ENCODE measurements around the gene LGALS14. TPM values are rescaled to one million over a fixed set of nuclear protein-coding genes. Genes with fewer than 3 reads are reported as not detected.
A peak's percentile ranks its signal among the peaks of the same experiment; 100 is the strongest.
"Not testable (repeated sequence)": the region's sequence is repeated elsewhere in the genome, so short reads cannot be mapped to it uniquely, and the experiment has no call there.

LGALS14 gene
- total RNA-seq, 8 experiments from 2014 or later: not detected

GRCh38 chr19:39705578-39706188 is 1.4 kb downstream of the LGALS14 start:
- H3K27ac ChIP-seq: no peak overlapping the region
- in situ Hi-C loops (cut with MboI; ENCODE audit: low pct_unique_long_range_greater_than_20kb in 2 of 9, low sequenced_read_pairs in 9 of 9, unreplicated experiment in 9 of 9): no loop called here
- no peaks in the 10 kb centered on the region for H3K4me1 ChIP-seq (replicated peaks in 1 of 2)
- ATAC-seq (replicated peaks in 6 of 8): no peak
- WGBS, 10 experiments: 25 to 78% (median 58%) methylated on average over 2 to 7 of the region's 8 CpGs; no CpG with 5 or more reads in 1 of the 10 experiments
- H3K4me3 ChIP-seq: no peak overlapping the region

- H3K27ac ChIP-seq: no peak overlapping the region
- no peak overlapping the region for H3K4me3 ChIP-seq
- no peak for ATAC-seq (replicated peaks in 6 of 8)
- 0 to 60% (median 25%) methylated on average over 1 to 6 of the region's 6 CpGs; no CpG with 5 or more reads in 2 of the 10 experiments for WGBS, 10 experiments
- H3K4me1 ChIP-seq (replicated peaks in 1 of 2): no peaks in the 10 kb centered on the region
- in situ Hi-C loops (cut with MboI; ENCODE audit: low pct_unique_long_range_greater_than_20kb in 2 of 9, low sequenced_read_pairs in 9 of 9, unreplicated experiment in 9 of 9): no loop called here
Observed at GRCh38 chr19:39708594-39708993, 4.3 kb downstream of the LGALS14 start.

- 0 to 90% (median 45%) methylated on average over 1 to 5 of the region's 5 CpGs; no CpG with 5 or more reads in 2 of the 10 experiments for WGBS, 10 experiments
- ATAC-seq (replicated peaks in 6 of 8): no peak
- no peak overlapping the region for H3K27ac ChIP-seq
- in situ Hi-C loops (cut with MboI; ENCODE audit: low pct_unique_long_range_greater_than_20kb in 2 of 9, low sequenced_read_pairs in 9 of 9, unreplicated experiment in 9 of 9): no loop called here
- H3K4me1 ChIP-seq (replicated peaks in 1 of 2): no peaks in the 10 kb centered on the region
- H3K4me3 ChIP-seq: no peak overlapping the region
Observed at GRCh38 chr19:39709026-39709872, 5.0 kb downstream of the LGALS14 start.

GRCh38 chr19:39710333-39710890 is 6.1 kb downstream of the LGALS14 start:
- in situ Hi-C loops (cut with MboI; ENCODE audit: low pct_unique_long_range_greater_than_20kb in 2 of 9, low sequenced_read_pairs in 9 of 9, unreplicated experiment in 9 of 9): no loop called here
- no peak overlapping the region for H3K4me3 ChIP-seq
- no peaks in the 10 kb centered on the region for H3K4me1 ChIP-seq (replicated peaks in 1 of 2)
- ATAC-seq (replicated peaks in 6 of 8): no peak
- H3K27ac ChIP-seq: no peak overlapping the region
- WGBS, 10 experiments: 36 to 84% (median 50%) methylated on average over 2 to 4 of the region's 4 CpGs; no CpG with 5 or more reads in 3 of the 10 experiments

GRCh38 chr19:39720144-39720543 is 15.9 kb downstream of the LGALS14 start:
- WGBS, 10 experiments: 10 to 60% (median 32%) methylated on average over 1 to 2 of the region's 3 CpGs; no CpG with 5 or more reads in 6 of the 10 experiments
- ATAC-seq (replicated peaks in 6 of 8); in situ Hi-C loops (cut with MboI; ENCODE audit: low pct_unique_long_range_greater_than_20kb in 2 of 9, low sequenced_read_pairs in 9 of 9, unreplicated experiment in 9 of 9); H3K4me1 ChIP-seq (replicated peaks in 1 of 2); H3K4me3 ChIP-seq; H3K27ac ChIP-seq: not testable (repeated sequence)

- Histone ChIP-seq H3K27ac (no peak overlapping the region), H3K4me1 (replicated peaks in 1 of 2) (no peaks in the 10 kb centered on the region), H3K4me3 (no peak overlapping the region)
- in situ Hi-C loops (cut with MboI; ENCODE audit: low pct_unique_long_range_greater_than_20kb in 2 of 9, low sequenced_read_pairs in 9 of 9, unreplicated experiment in 9 of 9): no loop called here
- no peak for ATAC-seq (replicated peaks in 6 of 8)
Observed at GRCh38 chr19:39725995-39726394, 21.7 kb downstream of the LGALS14 start.

- no peak for ATAC-seq (replicated peaks in 6 of 8)
- Histone ChIP-seq H3K4me1 (replicated peaks in 1 of 2) (no peaks in the 10 kb centered on the region), H3K27ac (no peak overlapping the region), H3K4me3 (no peak overlapping the region)
- in situ Hi-C loops (cut with MboI; ENCODE audit: low pct_unique_long_range_greater_than_20kb in 2 of 9, low sequenced_read_pairs in 9 of 9, unreplicated experiment in 9 of 9): no loop called here
- WGBS, 10 experiments: 20 to 84% (median 48%) methylated on average over 2 to 9 of the region's 10 CpGs
Observed at GRCh38 chr19:39727070-39727800, 23.0 kb downstream of the LGALS14 start.

GRCh38 chr19:39728040-39728439 is 23.8 kb downstream of the LGALS14 start:
- Histone ChIP-seq H3K4me3 (no peak overlapping the region), H3K4me1 (replicated peaks in 1 of 2) (no peaks in the 10 kb centered on the region), H3K27ac (no peak overlapping the region)
- 0 to 71% (median 58%) methylated on average over 1 to 5 of the region's 6 CpGs; no CpG with 5 or more reads in 5 of the 10 experiments for WGBS, 10 experiments
- peak in 2 of 8 experiments; percentile 70 to 79 for ATAC-seq (replicated peaks in 6 of 8)
- in situ Hi-C loops (cut with MboI; ENCODE audit: low pct_unique_long_range_greater_than_20kb in 2 of 9, low sequenced_read_pairs in 9 of 9, unreplicated experiment in 9 of 9): no loop called here

GRCh38 chr19:39729594-39729993 is 25.3 kb downstream of the LGALS14 start:
- 13 to 70% (median 45%) methylated on average over 3 to 4 of the region's 4 CpGs for WGBS, 10 experiments
- Histone ChIP-seq H3K4me1 (replicated peaks in 1 of 2) (no peaks in the 10 kb centered on the region), H3K4me3 (no peak overlapping the region), H3K27ac (no peak overlapping the region)
- ATAC-seq (replicated peaks in 6 of 8): no peak
- in situ Hi-C loops (cut with MboI; ENCODE audit: low pct_unique_long_range_greater_than_20kb in 2 of 9, low sequenced_read_pairs in 9 of 9, unreplicated experiment in 9 of 9): no loop called here

GRCh38 chr19:39731685-39732084 is 27.4 kb downstream of the LGALS14 start:
- WGBS, 10 experiments: 50 to 71% (median 67%) methylated on average over 1 of the region's 1 CpG; no CpG with 5 or more reads in 7 of the 10 experiments
- Histone ChIP-seq H3K4me1 (replicated peaks in 1 of 2) (no peaks in the 10 kb centered on the region), H3K4me3 (no peak overlapping the region), H3K27ac (no peak overlapping the region)
- ATAC-seq (replicated peaks in 6 of 8): no peak
- in situ Hi-C loops (cut with MboI; ENCODE audit: low pct_unique_long_range_greater_than_20kb in 2 of 9, low sequenced_read_pairs in 9 of 9, unreplicated experiment in 9 of 9): no loop called here

- no peak overlapping the region for H3K4me3 ChIP-seq
- in situ Hi-C loops (cut with MboI; ENCODE audit: low pct_unique_long_range_greater_than_20kb in 2 of 9, low sequenced_read_pairs in 9 of 9, unreplicated experiment in 9 of 9): no loop called here
- WGBS, 10 experiments: 0 to 80% (median 39%) methylated on average over 1 to 2 of the region's 2 CpGs; no CpG with 5 or more reads in 1 of the 10 experiments
- no peaks in the 10 kb centered on the region for H3K4me1 ChIP-seq (replicated peaks in 1 of 2)
- no peak for ATAC-seq (replicated peaks in 6 of 8)
- no peak overlapping the region for H3K27ac ChIP-seq
Observed at GRCh38 chr19:39733841-39734240, 29.6 kb downstream of the LGALS14 start.

- WGBS, 10 experiments: 0 to 38% (median 24%) methylated on average over 1 to 3 of the region's 3 CpGs; no CpG with 5 or more reads in 3 of the 10 experiments
- in situ Hi-C loops (cut with MboI; ENCODE audit: low pct_unique_long_range_greater_than_20kb in 2 of 9, low sequenced_read_pairs in 9 of 9, unreplicated experiment in 9 of 9): no loop called here
- H3K4me3 ChIP-seq: no peak overlapping the region
- no peak for ATAC-seq (replicated peaks in 6 of 8)
- H3K4me1 ChIP-seq (replicated peaks in 1 of 2): no peaks in the 10 kb centered on the region
- H3K27ac ChIP-seq: no peak overlapping the region
Observed at GRCh38 chr19:39735688-39736087, 31.4 kb downstream of the LGALS14 start.

GRCh38 chr19:39736088-39736487 is 31.8 kb downstream of the LGALS14 start:
- Histone ChIP-seq H3K4me3 (no peak overlapping the region), H3K27ac (no peak overlapping the region), H3K4me1 (replicated peaks in 1 of 2) (no peaks in the 10 kb centered on the region)
- ATAC-seq (replicated peaks in 6 of 8): no peak
- in situ Hi-C loops (cut with MboI; ENCODE audit: low pct_unique_long_range_greater_than_20kb in 2 of 9, low sequenced_read_pairs in 9 of 9, unreplicated experiment in 9 of 9): no loop called here
- WGBS, 10 experiments: 0 to 100% (median 36%) methylated on average over 1 to 5 of the region's 5 CpGs
